GM18498 (cell line): ENCODE data around the gene SLC30A4.

ENCODE experiments used
- ATAC-seq: cut with Tn5 transposase; IDR thresholded peaks from one replicate; pipeline ENCODE4 v1.9.1; 2021; ENCODE audit warnings: mild to moderate bottlenecking, moderate library complexity; ENCODE audit not compliant: unreplicated experiment

Gene SLC30A4

GRCh38 chr15:45454814-45455213, 67.7 kb downstream of the SLC30A4 start:
- ATAC-seq = peak; percentile 72

GRCh38 chr15:45451265-45451664, 71.3 kb downstream of the SLC30A4 start:
- ATAC-seq = no peak

- no peak for ATAC-seq
Observed at GRCh38 chr15:45449916-45450867, 72.4 kb downstream of the SLC30A4 start.

GRCh38 chr15:45449395-45449794, 73.2 kb downstream of the SLC30A4 start:
- no peak for ATAC-seq

GRCh38 chr15:45448066-45448915, 74.3 kb downstream of the SLC30A4 start:
- no peak for ATAC-seq

GRCh38 chr15:45443645-45444044, 78.9 kb downstream of the SLC30A4 start:
- ATAC-seq = no peak

- no peak for ATAC-seq
Observed at GRCh38 chr15:45442507-45443135, 79.9 kb downstream of the SLC30A4 start.

GRCh38 chr15:45441686-45442085, 80.9 kb downstream of the SLC30A4 start:
- no peak for ATAC-seq

GRCh38 chr15:45441036-45441435, 81.5 kb downstream of the SLC30A4 start:
- ATAC-seq = no peak

GRCh38 chr15:45439521-45440260, 82.9 kb downstream of the SLC30A4 start:
- no peak for ATAC-seq

- no peak for ATAC-seq
Observed at GRCh38 chr15:45435124-45435903, 87.2 kb downstream of the SLC30A4 start.

GRCh38 chr15:45434078-45434567, 88.4 kb downstream of the SLC30A4 start:
- ATAC-seq = no peak

- no peak for ATAC-seq
Observed at GRCh38 chr15:45431511-45431910, 91.0 kb downstream of the SLC30A4 start.

GRCh38 chr15:45429941-45430792, 92.4 kb downstream of the SLC30A4 start:
- ATAC-seq = peak; percentile 79
